Hematopoietic multipotent progenitor cell treated with erythropoietin and hydrocortisone succinate and interleukin-3 and kit ligand, for 4 days (in vitro differentiated cells): Measurements from ENCODE around the gene RAMACL.

ENCODE experiments used
- DNase-seq: peaks from one replicate; pipeline ENCODE4 v3.0.0-alpha.2; 2015

RAMACL gene

DNA sequence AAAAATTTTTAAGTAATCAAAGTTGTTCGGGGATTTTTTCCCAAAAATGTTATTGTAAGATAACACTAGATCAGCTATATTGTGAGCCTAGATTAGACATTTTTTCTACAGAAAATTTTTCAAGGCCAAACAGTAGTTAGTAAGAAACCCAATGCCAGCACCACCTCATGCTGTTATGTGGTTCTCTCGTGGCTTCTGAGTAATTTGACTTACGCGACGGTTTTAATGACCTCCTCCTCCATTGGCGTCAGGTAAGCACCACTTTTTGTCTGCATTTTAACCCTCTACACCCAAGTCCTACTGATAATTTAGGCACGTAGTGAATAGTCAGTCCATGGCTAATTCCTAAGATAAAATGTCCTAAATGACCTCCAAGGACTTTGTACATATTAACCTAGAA is 30.9 kb upstream of the RAMACL start:
- DNase-seq, result no peak

GRCh38 chr6:166616261-166617238 is 30.1 kb upstream of the RAMACL start:
- no peak for DNase-seq

DNA sequence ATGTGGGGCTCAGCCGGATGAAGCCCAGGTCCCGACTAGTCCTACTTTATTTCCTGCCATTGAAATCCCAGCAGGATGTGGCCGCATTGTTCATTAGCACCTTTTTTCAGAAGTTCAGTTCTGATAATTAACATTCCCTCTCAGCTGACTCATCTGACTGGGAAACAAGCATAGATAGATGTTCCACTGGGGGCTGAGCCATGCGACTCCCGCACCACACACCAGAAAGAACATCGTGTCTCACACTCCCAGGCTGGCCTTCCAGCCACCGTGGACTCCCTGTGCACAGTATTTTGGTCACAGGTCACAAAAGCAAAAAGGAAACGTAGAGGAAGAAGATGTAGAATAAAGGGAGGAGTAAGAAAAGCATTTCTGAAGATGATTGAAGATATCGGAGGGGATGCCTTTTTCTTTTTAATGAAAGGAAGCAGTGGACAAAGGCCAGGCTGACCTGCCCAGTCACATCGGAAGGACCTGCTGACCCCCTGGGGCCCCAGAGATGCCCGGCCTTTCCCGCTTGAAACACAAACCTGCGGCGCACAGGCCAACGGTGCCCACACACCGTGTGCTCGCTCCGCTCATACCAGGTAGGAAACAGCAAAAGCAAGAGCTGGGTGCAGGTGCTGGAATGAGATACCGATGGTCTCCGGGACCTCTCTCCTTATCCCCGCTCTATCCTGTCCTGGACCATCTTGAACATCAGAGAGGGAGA is 28.7 kb upstream of the RAMACL start:
- no peak for DNase-seq

- no peak for DNase-seq
Measured at GRCh38 chr6:166614589-166614988, 28.1 kb upstream of the RAMACL start.

DNA sequence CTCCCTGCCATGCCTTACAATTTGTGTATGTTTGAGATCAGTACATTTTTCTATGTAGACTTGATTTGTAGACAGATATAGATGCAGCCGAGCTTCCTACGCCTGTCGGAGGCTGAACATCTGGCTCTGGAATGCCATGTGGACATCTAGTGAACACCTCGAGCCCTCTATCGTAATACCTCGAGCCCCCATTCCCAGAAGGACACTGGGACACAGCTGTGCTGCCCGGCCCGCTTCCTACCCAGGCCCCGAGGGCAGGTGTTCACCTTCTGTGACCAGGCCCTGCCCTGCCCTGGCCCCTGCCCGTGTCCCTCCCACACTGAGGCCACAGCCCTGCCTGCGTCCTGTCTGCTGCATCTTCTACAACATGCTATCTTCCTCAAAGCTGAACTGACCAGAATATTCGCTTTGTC is 27.7 kb upstream of the RAMACL start:
- no peak for DNase-seq

- DNase-seq, result no peak
Measured at GRCh38 chr6:166613027-166613426, 26.5 kb upstream of the RAMACL start.

DNA sequence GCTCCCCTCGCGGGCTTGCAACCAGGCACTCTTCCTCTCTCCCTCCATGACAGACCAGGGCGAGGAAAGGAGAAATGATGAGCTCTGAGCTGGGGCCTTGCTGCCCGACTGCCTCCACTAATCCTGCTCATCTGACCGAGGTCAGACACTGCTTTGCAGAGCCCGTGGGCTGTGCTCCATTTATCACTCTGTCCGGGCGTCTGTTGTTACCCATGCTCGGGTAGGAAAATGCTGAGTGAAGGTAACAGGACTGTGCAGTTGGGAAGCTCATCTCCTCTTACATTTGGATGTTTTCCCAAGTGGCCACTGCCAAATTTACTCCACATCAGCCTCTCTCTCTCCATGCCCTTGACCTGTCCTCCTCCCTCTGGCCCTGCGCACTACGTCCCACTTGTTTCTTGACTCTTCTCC is 26.0 kb upstream of the RAMACL start:
- no peak for DNase-seq

- DNase-seq, result no peak
Measured at GRCh38 chr6:166611631-166612030, 25.2 kb upstream of the RAMACL start.

DNA sequence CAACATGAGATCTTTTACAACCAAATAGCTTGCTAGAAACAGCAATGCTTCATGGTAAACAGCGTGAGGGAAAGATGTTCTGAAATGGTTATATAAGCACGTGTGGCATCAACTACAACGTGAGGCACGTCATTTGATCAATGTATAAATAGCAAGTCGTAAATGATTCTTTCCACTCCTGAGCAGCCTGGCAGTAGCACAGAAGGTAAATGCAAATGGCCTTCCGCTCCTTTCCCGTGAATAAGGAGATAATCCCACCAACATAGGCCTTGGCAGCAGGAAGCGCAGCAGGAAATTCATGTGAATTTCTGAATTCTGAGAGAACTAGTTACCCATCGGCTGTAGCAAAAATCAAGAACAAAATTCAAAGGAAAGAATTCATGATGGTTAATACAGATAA is 23.6 kb upstream of the RAMACL start:
- no peak for DNase-seq

GRCh38 chr6:166608774-166609173 is 22.3 kb upstream of the RAMACL start:
- no peak for DNase-seq

GRCh38 chr6:166605752-166606151 is 19.3 kb upstream of the RAMACL start:
- DNase-seq, result no peak

GRCh38 chr6:166604911-166605310 is 18.4 kb upstream of the RAMACL start:
- DNase-seq, result no peak

DNA sequence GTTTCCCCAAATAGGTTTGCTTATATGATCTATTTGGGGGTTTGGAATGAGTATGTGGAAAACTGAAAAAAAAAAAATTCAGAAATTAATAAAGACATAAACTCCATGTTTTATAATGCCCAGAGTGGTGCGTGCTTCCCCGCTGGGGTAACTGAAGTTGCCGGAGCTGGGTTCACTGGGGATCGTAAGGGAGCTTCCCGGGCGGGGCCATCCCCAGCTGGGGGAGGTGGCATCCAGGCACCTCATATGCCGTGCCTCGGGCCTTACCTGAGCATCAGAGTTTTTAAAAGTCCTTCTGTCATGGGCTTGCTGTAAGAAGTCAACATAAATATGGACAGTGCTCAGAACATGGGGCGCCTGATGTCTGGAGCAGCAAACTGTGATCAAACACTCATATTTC is 17.9 kb upstream of the RAMACL start:
- no peak for DNase-seq

DNA sequence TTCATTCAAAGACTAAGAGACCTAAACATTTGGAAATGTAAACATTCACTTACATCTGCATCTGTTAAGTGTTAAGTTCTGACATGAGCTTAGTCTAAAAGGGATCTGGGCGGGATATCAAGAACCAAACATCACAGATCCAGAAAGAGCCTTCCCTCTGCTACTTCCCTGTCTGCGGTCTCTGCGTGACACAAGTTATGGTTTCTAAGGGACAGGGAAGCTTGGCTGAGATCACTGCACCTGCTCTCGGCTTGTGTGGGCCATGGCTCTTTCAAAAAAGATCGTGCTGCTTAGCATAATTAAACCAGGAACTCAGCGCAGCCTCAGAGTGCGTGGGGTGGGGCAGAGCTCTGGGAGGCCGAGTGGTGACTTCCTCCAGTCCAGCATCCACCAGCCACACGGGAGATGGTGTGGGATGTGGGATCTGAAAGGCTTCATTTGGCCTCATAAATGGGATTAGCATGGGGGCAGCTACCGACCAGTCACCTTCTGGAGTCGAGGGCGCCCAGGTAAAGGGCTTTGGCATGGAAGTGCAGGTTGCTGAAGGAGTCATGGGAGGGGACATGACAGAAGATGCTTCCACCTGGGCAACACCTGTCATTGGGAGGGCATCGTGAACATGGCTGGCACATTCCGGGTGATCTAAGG is 16.7 kb upstream of the RAMACL start:
- DNase-seq, result no peak

DNA sequence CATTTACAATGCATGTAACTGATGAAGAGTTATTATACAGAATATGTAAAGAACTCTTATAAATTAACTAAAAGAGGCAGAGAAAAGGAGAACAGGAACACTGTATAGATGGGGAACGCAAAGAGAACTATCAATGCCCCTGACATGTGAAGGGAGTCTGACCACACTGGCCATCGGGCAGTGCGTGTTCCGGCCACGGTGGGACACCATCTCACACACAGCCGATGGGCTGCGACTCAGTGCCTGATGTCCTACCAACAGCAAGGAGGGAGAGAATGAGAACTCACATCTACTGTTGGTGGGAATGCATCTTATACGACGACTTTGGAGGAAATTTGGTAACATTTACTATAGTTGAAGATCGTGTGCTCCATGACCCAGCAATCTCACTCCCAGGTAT is 15.5 kb upstream of the RAMACL start:
- DNase-seq, result no peak

- DNase-seq, result peak; percentile 27
Measured at GRCh38 chr6:166600931-166601330, 14.5 kb upstream of the RAMACL start.

- peak; percentile 47 for DNase-seq
Measured at GRCh38 chr6:166599205-166599604, 12.7 kb upstream of the RAMACL start.

GRCh38 chr6:166598441-166599138 is 12.1 kb upstream of the RAMACL start:
- DNase-seq, result peak; percentile 44

DNA sequence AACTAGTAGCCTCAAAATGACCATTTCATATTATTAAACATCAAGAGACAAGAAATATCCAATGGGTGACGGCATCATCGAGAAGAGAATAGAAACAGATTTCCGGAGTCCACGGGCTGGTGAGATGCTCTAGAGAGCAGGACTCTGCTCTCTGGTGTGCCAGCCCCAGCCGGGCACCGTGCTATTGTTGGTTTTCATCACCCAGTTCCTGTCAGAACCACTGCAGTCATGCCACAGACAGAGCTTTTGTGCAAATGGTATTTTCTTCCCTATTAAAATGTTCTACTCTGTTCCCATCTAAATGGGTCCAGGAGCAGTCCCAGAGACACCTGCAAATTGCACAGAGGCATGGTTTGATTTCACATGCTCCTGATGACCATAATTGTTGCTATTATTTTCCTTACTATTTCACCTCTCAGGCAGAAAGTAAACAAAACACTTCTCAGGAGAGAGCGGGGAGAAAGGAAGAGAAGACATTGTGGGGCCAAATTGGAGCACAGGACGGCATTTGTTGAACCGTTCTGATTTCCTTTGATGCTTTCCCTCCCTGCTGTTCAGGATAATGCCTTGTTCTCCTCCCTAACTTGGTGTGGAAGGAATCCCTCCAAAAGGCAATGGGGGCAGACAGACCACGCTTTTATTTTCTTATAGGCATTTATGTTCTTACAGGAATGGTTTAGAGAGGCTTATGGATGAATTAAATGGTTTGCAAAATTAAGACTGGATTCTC is 11.4 kb upstream of the RAMACL start:
- no peak for DNase-seq

GRCh38 chr6:166596776-166597507 is 10.5 kb upstream of the RAMACL start:
- no peak for DNase-seq

GRCh38 chr6:166595949-166596348 is 9.5 kb upstream of the RAMACL start:
- no peak for DNase-seq
